ENCODE results near the gene IMP4.

IMP4 gene

DNA sequence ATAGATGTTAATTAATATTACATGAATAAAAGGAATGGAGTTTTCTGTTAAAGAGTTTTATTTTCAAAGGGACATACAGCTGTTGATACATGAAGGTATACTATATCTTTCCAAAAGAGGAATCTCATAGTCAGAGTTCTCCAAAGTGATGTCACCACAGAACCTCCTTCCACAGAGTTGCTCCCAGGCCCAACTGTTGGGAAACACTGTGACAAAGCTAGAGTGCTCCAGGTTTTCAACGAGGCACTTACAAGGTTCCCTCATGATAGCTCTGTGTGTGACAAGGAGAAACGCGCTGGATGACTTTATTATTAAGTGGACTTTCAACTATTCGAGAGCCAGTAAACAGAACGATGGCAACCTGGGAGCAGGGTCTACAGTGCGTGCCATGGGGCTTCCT lies 46.7 kb downstream of the IMP4 start:
- DNase-seq (ENCODE audit: low spot score), result no peak
- TF ChIP-seq, protein P1, sequence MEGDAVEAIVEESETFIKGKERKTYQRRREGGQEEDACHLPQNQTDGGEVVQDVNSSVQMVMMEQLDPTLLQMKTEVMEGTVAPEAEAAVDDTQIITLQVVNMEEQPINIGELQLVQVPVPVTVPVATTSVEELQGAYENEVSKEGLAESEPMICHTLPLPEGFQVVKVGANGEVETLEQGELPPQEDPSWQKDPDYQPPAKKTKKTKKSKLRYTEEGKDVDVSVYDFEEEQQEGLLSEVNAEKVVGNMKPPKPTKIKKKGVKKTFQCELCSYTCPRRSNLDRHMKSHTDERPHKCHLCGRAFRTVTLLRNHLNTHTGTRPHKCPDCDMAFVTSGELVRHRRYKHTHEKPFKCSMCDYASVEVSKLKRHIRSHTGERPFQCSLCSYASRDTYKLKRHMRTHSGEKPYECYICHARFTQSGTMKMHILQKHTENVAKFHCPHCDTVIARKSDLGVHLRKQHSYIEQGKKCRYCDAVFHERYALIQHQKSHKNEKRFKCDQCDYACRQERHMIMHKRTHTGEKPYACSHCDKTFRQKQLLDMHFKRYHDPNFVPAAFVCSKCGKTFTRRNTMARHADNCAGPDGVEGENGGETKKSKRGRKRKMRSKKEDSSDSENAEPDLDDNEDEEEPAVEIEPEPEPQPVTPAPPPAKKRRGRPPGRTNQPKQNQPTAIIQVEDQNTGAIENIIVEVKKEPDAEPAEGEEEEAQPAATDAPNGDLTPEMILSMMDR (conservative IDR thresholded peaks at IDR 0.05; ENCODE audit: low read depth), result no peak
- no peak overlapping the region for H3K27ac ChIP-seq
- ChIA-PET CTCF (no interaction called here), POLR2A (ENCODE audit: low non-redundant PET) (no interaction called here)

DNA sequence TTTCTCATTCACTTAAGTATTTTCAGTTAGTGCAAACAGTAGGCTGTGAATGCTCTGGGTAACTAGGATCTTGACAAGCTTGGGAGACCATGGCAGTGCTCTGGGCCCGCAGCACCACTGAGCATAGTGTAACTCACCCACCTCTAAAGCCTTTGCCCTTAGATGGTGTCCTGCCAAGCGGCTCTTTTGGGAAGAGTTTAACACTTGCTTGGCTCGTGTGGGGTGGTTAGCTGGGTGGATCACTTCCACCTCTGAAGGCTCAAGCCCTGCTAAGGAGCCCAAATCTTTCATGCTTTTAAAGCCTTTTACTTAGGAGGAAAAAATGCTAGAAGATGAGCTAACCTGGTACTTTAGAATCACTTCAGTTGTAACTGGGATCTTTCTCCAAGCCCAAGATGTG lies 47.1 kb downstream of the IMP4 start:
- no peak for DNase-seq (ENCODE audit: low spot score)
- TF ChIP-seq, protein P1 (conservative IDR thresholded peaks at IDR 0.05; ENCODE audit: low read depth), result no peak
- ChIA-PET POLR2A (ENCODE audit: low non-redundant PET) (no interaction called here), CTCF (no interaction called here)
- H3K27ac ChIP-seq, result no peak overlapping the region

DNA sequence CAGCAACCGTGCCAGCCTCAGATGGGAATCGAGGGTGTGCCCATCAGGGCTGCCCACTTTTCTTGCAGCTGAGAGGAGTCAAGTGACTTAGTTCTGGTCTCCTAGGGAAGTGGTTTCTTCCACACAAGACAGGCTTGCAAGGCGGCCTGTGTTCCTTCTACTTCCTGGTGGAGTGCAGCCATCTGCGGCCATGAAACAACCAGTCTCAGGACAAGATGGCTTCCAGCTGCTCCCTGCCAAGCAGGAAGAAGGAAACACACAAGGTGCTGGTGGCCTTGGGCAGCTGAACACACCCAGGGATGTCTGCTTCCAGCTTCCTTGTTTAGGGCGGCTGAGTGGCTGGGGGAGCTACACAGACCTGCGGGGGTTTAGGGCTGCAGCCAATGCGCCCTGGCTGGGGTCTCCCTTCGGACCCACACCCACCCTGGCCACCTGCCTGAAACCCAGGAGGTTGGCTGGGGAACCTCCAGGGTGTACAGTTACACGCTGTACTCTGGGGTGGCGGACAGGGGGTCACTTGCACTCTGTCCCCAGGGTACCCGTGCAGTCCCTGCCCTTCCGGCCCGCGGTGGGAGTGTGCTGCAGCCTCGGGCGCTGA lies 47.9 kb downstream of the IMP4 start:
- CTCF ChIA-PET, result no interaction called here
- POLR2A ChIA-PET (ENCODE audit: low non-redundant PET), result interaction anchor here (0.5 kb wide), 1 partner anchor 29 kb away, joined by 5 read pairs; no protein-coding TSS in a partner anchor
- TF ChIP-seq, protein P1 (conservative IDR thresholded peaks at IDR 0.05; ENCODE audit: low read depth), result no peak
- DNase-seq (ENCODE audit: low spot score), result no peak
- H3K27ac ChIP-seq, result no peak overlapping the region

DNA sequence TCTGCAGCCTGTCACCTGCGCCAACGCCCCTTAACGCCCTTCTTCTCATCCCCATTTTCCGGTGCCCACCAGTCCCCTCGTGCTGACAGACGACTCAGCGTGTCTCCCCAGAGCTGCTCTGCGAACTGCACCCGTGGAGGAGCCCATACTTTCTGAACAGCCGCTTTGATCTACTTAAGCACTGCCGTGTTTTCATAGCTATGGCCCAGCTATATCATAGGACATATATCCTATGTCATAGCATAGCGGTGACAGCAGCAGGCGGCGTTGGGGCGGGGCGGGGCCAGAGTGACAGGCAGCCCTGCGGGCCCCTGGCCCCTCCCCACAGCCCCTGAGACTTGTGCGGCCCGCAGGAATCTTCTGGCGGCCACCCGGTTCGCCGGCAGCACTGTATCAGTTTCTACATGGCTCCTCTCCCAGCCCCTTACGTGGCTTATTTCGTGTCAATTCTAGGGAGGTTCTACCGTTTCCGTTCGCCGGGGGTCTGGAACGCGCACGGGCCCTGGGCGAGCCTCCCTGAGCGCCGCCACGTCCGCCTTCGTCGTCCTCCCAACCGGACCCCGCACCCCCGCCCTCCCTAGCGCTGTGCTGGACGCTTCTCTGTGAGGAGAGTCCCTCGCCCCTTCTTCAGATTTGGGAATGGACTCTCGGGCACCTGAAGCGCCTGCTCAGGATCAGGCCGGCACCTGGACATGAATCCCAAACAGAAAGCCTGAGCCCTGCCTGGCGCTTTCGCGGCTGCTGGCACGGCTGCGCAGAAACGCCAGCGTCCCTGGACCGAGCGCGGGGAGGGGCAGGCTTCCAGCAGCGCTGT lies 48.6 kb downstream of the IMP4 start:
- CTCF ChIA-PET, result no interaction called here
- POLR2A ChIA-PET (ENCODE audit: low non-redundant PET), result interaction anchor here (0.5 kb wide), 1 partner anchor 30 kb away, joined by 5 read pairs; no protein-coding TSS in a partner anchor
- DNase-seq (ENCODE audit: low spot score), result peak; percentile 53
- peak overlapping the region; percentile 73 for H3K27ac ChIP-seq
- TF ChIP-seq, protein P1 (conservative IDR thresholded peaks at IDR 0.05; ENCODE audit: low read depth), result no peak

DNA sequence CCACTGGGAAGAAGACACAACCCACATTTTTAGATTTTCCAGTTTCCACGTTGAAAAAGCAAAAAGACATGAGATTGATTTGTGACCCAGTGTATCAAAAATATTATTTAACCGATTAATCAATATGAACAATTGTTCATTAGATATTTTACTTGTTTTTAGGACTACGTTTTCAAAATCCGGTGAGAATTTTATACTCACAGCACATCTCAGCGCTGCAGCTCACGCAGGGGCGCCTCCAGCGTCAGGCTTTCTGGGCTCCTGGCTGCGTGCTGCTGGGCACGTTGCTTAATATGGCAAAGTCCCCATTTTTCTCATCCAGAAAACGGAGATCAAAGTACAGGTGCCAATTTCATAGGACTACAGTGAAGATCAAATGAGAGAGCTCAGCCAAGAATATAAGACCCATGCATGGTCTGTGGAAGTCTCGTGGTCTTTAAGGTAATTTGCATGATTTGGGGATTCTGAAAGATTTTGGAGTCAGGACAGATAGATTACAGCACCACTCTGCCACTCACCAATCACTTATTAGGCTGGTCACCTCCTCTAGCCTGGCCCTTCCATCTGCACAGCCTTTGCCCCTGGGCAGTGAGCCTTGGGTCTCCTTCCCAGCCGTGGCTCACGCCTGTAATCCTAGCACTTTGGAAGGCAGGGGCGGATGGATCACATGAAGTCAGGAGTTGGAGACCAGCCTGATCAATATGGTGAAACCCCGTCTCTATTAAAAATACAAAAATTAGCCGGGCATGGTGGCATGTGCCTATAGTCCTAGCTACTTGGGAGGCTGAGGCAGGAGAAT lies 49.4 kb downstream of the IMP4 start:
- TF ChIP-seq, protein P1 (conservative IDR thresholded peaks at IDR 0.05; ENCODE audit: low read depth), result 0 out of 2 replicates have a peak, but pooled peaks have one; percentile 11
- DNase-seq (ENCODE audit: low spot score), result no peak
- CTCF ChIA-PET, result no interaction called here
- H3K27ac ChIP-seq, result peak overlapping the region; percentile 73
- POLR2A ChIA-PET (ENCODE audit: low non-redundant PET), result no interaction called here

DNA sequence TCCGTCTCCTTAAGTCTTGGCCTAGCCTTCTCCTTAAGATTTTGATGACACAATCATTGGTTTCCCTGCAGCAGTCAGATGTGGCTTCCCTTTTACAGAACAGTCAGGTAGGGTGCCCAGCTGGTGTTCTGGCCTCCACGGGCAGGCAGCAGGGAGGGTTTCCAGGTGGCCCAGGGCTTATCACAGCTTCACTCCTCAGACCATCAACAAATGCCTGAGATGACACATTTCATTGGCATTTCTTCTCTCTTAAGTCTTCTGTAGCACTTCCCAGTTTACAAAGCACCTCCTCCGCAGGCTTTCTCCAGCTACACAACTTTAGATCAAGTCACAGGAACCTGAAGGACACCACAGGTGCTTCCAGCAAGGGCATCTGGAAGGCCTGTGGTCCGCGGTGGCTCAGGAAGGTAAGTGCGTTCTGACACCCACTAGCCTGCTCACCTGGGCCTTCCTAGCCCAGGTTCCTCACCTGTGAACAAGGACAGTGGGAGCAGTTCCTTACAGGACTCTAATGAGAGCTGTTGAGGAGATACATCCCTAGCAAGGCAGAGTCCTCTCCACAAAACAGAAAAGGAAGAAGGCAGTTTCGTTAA lies 50.7 kb downstream of the IMP4 start:
- no peak for DNase-seq (ENCODE audit: low spot score)
- CTCF ChIA-PET, result no interaction called here
- POLR2A ChIA-PET (ENCODE audit: low non-redundant PET), result no interaction called here
- H3K27ac ChIP-seq, result no peak overlapping the region
- TF ChIP-seq, protein P1 (conservative IDR thresholded peaks at IDR 0.05; ENCODE audit: low read depth), result no peak
